Activated CD8-positive, alpha-beta memory T cell treated with anti-CD3 and anti-CD28 coated beads, Interleukin-2, amount 50 U/mL, for 24 hours (primary cell): Measurements from ENCODE around the gene KIF9.
"Not testable (repeated sequence)": the region's sequence is repeated elsewhere in the genome, so short reads cannot be mapped to it uniquely, and the experiment has no call there.

Source experiments
- DNase-seq: peaks from one replicate; pipeline ENCODE4 v3.0.0-alpha.2; 2020; ENCODE audit errors: extremely low read depth

KIF9 gene

GRCh38 chr3:47193871-47194859 lies 88.4 kb downstream of the KIF9 start:
- DNase-seq = no peak

GRCh38 chr3:47186285-47186684 lies 96.3 kb downstream of the KIF9 start:
- no peak for DNase-seq

GRCh38 chr3:47181685-47182084 lies 100.9 kb downstream of the KIF9 start:
- not testable (repeated sequence) for DNase-seq

GRCh38 chr3:47180011-47180410 lies 102.6 kb downstream of the KIF9 start:
- not testable (repeated sequence) for DNase-seq
